GM12801 (cell line): ENCODE results near the gene RNF115.

Experiments
- CTCF ChIP-seq: IDR thresholded peaks from one replicate; pipeline ENCODE4 v1.5.1; 2011; ENCODE audit warnings: control low read depth; ENCODE audit not compliant: insufficient read length; ENCODE audit errors: extremely low read depth

RNF115 gene

GRCh38 chr1:145806408-145806807 lies 17.5 kb downstream of the RNF115 start:
- TF ChIP-seq CTCF = no peak

GRCh38 chr1:145805057-145805456 lies 18.8 kb downstream of the RNF115 start:
- no peak for TF ChIP-seq CTCF

GRCh38 chr1:145804235-145805045 lies 19.5 kb downstream of the RNF115 start:
- TF ChIP-seq CTCF = no peak

- TF ChIP-seq CTCF = no peak
Measured at GRCh38 chr1:145799806-145800205, 24.1 kb downstream of the RNF115 start.

GRCh38 chr1:145796753-145797152 lies 27.1 kb downstream of the RNF115 start:
- TF ChIP-seq CTCF = no peak

GRCh38 chr1:145795257-145795881 lies 28.5 kb downstream of the RNF115 start:
- no peak for TF ChIP-seq CTCF

- TF ChIP-seq CTCF = no peak
Measured at GRCh38 chr1:145792484-145792883, 31.4 kb downstream of the RNF115 start.
